ENCODE data around the gene FKBP2. TPM values are rescaled to one million over a fixed set of nuclear protein-coding genes. Genes with fewer than 3 reads are reported as not detected.
A peak's percentile ranks its signal among the peaks of the same experiment; 100 is the strongest.

Gene FKBP2
- total and polyA plus RNA-seq, 2 of the 13 experiments (the other 11 are each of a cell fraction or from before 2014, with no cell fraction given), result 30.1 to 53.3 TPM

DNA sequence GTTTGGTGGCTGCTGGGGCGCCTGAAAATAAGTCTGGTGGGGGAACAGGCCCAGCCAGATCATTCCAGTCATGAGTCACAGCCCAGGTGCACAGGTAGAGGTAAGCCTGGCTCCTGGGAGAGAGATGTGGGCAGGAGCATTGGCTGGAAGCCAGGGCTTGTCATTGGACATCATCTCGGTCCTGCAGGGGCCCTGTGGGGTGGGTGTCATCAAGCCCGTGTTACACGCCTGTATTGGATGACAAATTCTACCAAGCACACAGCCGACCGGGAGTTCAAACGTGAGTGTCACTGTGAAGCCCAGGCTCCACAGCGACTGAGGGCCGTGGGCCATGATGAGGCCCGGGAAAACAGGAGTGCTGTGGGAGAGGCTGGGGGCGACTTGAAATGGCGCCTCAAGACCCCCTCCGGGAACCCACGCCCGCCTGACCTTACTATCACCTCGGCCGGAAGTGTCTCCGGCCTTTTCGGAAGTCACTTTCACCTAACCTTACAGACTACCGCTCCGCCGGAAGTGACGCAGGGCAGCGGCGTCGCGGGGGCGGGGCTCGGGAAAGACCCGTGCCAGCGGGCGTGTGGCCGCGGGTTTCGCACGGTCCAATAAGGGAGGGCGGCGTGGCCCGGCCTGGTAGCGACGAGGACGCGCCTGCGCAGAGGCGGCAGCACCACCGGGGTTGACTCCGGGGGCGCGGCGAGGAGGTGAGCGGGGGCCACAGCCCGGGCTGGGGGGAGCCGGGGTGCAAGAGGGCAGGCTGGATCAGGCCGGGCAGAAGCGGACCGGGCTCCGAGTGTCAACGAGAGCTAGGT, at the start of gene FKBP2 (continued):
- TF ChIP-seq, protein P1, sequence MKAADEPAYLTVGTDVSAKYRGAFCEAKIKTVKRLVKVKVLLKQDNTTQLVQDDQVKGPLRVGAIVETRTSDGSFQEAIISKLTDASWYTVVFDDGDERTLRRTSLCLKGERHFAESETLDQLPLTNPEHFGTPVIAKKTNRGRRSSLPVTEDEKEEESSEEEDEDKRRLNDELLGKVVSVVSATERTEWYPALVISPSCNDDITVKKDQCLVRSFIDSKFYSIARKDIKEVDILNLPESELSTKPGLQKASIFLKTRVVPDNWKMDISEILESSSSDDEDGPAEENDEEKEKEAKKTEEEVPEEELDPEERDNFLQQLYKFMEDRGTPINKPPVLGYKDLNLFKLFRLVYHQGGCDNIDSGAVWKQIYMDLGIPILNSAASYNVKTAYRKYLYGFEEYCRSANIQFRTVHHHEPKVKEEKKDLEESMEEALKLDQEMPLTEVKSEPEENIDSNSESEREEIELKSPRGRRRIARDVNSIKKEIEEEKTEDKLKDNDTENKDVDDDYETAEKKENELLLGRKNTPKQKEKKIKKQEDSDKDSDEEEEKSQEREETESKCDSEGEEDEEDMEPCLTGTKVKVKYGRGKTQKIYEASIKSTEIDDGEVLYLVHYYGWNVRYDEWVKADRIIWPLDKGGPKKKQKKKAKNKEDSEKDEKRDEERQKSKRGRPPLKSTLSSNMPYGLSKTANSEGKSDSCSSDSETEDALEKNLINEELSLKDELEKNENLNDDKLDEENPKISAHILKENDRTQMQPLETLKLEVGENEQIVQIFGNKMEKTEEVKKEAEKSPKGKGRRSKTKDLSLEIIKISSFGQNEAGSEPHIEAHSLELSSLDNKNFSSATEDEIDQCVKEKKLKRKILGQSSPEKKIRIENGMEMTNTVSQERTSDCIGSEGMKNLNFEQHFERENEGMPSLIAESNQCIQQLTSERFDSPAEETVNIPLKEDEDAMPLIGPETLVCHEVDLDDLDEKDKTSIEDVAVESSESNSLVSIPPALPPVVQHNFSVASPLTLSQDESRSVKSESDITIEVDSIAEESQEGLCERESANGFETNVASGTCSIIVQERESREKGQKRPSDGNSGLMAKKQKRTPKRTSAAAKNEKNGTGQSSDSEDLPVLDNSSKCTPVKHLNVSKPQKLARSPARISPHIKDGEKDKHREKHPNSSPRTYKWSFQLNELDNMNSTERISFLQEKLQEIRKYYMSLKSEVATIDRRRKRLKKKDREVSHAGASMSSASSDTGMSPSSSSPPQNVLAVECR (CRISPR knock-in tag; IDR thresholded peaks at IDR 0.05; ENCODE audit: borderline replicate concordance), result peak; percentile 79; the same call in 1 of the 2 replicates
- TF ChIP-seq CBX1 (IDR thresholded peaks at IDR 0.05; ENCODE audit: low read depth), result peak; percentile 49
- TF ChIP-seq KAT2B (IDR thresholded peaks at IDR 0.05; ENCODE audit: borderline replicate concordance, low read depth, low read length), result no peak
- TF ChIP-seq SRF (IDR thresholded peaks at IDR 0.05; ENCODE audit: low read depth, low read length), result no peak
- TF ChIP-seq, protein P2, sequence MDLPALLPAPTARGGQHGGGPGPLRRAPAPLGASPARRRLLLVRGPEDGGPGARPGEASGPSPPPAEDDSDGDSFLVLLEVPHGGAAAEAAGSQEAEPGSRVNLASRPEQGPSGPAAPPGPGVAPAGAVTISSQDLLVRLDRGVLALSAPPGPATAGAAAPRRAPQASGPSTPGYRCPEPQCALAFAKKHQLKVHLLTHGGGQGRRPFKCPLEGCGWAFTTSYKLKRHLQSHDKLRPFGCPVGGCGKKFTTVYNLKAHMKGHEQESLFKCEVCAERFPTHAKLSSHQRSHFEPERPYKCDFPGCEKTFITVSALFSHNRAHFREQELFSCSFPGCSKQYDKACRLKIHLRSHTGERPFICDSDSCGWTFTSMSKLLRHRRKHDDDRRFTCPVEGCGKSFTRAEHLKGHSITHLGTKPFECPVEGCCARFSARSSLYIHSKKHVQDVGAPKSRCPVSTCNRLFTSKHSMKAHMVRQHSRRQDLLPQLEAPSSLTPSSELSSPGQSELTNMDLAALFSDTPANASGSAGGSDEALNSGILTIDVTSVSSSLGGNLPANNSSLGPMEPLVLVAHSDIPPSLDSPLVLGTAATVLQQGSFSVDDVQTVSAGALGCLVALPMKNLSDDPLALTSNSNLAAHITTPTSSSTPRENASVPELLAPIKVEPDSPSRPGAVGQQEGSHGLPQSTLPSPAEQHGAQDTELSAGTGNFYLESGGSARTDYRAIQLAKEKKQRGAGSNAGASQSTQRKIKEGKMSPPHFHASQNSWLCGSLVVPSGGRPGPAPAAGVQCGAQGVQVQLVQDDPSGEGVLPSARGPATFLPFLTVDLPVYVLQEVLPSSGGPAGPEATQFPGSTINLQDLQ (CRISPR knock-in tag; IDR thresholded peaks at IDR 0.05), result no peak
- peak; percentile 85 for TF ChIP-seq CREM (IDR thresholded peaks at IDR 0.05)
- peak; percentile 66; the same call in 1 of the 2 replicates for TF ChIP-seq CREM (CRISPR knock-in tag; IDR thresholded peaks at IDR 0.05)
- TF ChIP-seq ZSCAN12 (CRISPR knock-in tag; IDR thresholded peaks at IDR 0.05), result no peak; the same call in none of the 2 replicates
- no peak; the same call in 1 of the 2 replicates for TF ChIP-seq RELA (CRISPR knock-in tag; IDR thresholded peaks at IDR 0.05)
- 0 out of 2 replicates have a peak, but pooled peaks have one; percentile 5 for TF ChIP-seq FOSL2 (CRISPR knock-in tag; IDR thresholded peaks at IDR 0.05)
- TF ChIP-seq, protein P3, sequence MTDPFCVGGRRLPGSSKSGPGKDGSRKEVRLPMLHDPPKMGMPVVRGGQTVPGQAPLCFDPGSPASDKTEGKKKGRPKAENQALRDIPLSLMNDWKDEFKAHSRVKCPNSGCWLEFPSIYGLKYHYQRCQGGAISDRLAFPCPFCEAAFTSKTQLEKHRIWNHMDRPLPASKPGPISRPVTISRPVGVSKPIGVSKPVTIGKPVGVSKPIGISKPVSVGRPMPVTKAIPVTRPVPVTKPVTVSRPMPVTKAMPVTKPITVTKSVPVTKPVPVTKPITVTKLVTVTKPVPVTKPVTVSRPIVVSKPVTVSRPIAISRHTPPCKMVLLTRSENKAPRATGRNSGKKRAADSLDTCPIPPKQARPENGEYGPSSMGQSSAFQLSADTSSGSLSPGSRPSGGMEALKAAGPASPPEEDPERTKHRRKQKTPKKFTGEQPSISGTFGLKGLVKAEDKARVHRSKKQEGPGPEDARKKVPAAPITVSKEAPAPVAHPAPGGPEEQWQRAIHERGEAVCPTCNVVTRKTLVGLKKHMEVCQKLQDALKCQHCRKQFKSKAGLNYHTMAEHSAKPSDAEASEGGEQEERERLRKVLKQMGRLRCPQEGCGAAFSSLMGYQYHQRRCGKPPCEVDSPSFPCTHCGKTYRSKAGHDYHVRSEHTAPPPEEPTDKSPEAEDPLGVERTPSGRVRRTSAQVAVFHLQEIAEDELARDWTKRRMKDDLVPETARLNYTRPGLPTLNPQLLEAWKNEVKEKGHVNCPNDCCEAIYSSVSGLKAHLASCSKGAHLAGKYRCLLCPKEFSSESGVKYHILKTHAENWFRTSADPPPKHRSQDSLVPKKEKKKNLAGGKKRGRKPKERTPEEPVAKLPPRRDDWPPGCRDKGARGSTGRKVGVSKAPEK (CRISPR knock-in tag; IDR thresholded peaks at IDR 0.05; ENCODE audit: borderline replicate concordance), result no peak
- TF ChIP-seq ZNF777 (CRISPR knock-in tag; IDR thresholded peaks at IDR 0.05), result 0 out of 2 replicates have a peak, but pooled peaks have one; percentile 36
- no peak for TF ChIP-seq ATRX (CRISPR knock-in tag; IDR thresholded peaks at IDR 0.05; ENCODE audit: borderline replicate concordance)
- no peak for TF ChIP-seq NONO (IDR thresholded peaks at IDR 0.05)
- TF ChIP-seq NONO (CRISPR knock-in tag; conservative IDR thresholded peaks at IDR 0.05), result peak; percentile 66
- TF ChIP-seq PAF1 (CRISPR knock-in tag; IDR thresholded peaks at IDR 0.05), result no peak
- TF ChIP-seq SMYD3 (CRISPR knock-in tag; IDR thresholded peaks at IDR 0.05), result no peak
- TF ChIP-seq MAZ (IDR thresholded peaks at IDR 0.05; ENCODE audit: borderline replicate concordance, low read depth, low read length), result no peak
- TF ChIP-seq MAZ (CRISPR knock-in tag; IDR thresholded peaks at IDR 0.05; ENCODE audit: low read depth), result no peak
- peak; percentile 80; the same call in 2 of the 3 replicates for TF ChIP-seq MXI1 (IDR thresholded peaks at IDR 0.05; ENCODE audit: borderline replicate concordance, low read depth, low read length)
- no peak for TF ChIP-seq SIN3B (IDR thresholded peaks at IDR 0.05; ENCODE audit: low read length)

Measured in HepG2 (cell line).